Sigmoid colon (tissue), 4 donors: Measurements from ENCODE around the gene INTS6L.

Experiments used
- CTCF ChIP-seq, 4 experiments: fragments of 450-650 bp in 3 of 4; fragments of 200-600 bp in 1 of 4; IDR thresholded peaks; one replicate each; pipeline ENCODE4 v1.5.1; 2016 to 2019; ENCODE audit warnings: antibody characterized with exemption in 4 of 4, mild to moderate bottlenecking in 3 of 4, moderate library complexity in 2 of 4
- EP300 ChIP-seq, 4 donors: sonication (generic); formaldehyde crosslinking; IDR thresholded peaks; one replicate each; pipeline ENCODE4 v1.6.1; 2017; ENCODE audit warnings: antibody characterized with exemption in 4 of 4

GRCh38 chrX:135535077-135535940, 14.8 kb downstream of the INTS6L start:
- TF ChIP-seq CTCF (IDR thresholded peaks at IDR 0.05) (no peak), EP300 (IDR thresholded peaks at IDR 0.05) (no peak)
